ENCODE measurements around the gene MAST4.
A peak's percentile ranks its signal among the peaks of the same experiment; 100 is the strongest.
"Not testable (repeated sequence)": the region's sequence is repeated elsewhere in the genome, so short reads cannot be mapped to it uniquely, and the experiment has no call there.

The MAST4 gene

GRCh38 chr5:66814146-66814991 is 218.2 kb downstream of the MAST4 start:
- DNase-seq = peak; percentile 29

GRCh38 chr5:66818304-66818934 is 222.2 kb downstream of the MAST4 start:
- no peak for DNase-seq

GRCh38 chr5:66818935-66819328 is 222.7 kb downstream of the MAST4 start:
- DNase-seq = no peak

GRCh38 chr5:66820630-66821207 is 224.5 kb downstream of the MAST4 start:
- DNase-seq = no peak

GRCh38 chr5:66821688-66822429 is 225.7 kb downstream of the MAST4 start:
- DNase-seq = peak; percentile 18

- not testable (repeated sequence) for DNase-seq
These were observed 226.7 kb downstream of the MAST4 start for GRCh38 chr5:66822906-66823305.

GRCh38 chr5:66824476-66824875 is 228.3 kb downstream of the MAST4 start:
- no peak for DNase-seq

- DNase-seq = no peak
These were observed 230.1 kb downstream of the MAST4 start for GRCh38 chr5:66826263-66826662.

GRCh38 chr5:66826696-66827095 is 230.5 kb downstream of the MAST4 start:
- no peak for DNase-seq

GRCh38 chr5:66828046-66828547 is 231.9 kb downstream of the MAST4 start:
- DNase-seq = no peak

- DNase-seq = peak; percentile 57
These were observed 232.6 kb downstream of the MAST4 start for GRCh38 chr5:66828548-66829357.

GRCh38 chr5:66829358-66829674 is 233.1 kb downstream of the MAST4 start:
- DNase-seq = no peak

GRCh38 chr5:66829826-66830225 is 233.6 kb downstream of the MAST4 start:
- no peak for DNase-seq

GRCh38 chr5:66830636-66831035 is 234.4 kb downstream of the MAST4 start:
- DNase-seq = no peak

- DNase-seq = no peak
These were observed 243.5 kb downstream of the MAST4 start for GRCh38 chr5:66839636-66840185.

- no peak for DNase-seq
These were observed 244.4 kb downstream of the MAST4 start for GRCh38 chr5:66840511-66841013.

- no peak for DNase-seq
These were observed 245.1 kb downstream of the MAST4 start for GRCh38 chr5:66841264-66841663.

- no peak for DNase-seq
These were observed 246.3 kb downstream of the MAST4 start for GRCh38 chr5:66842540-66842939.

GRCh38 chr5:66843065-66843464 is 246.9 kb downstream of the MAST4 start:
- DNase-seq = no peak

- DNase-seq = no peak
These were observed 252.8 kb downstream of the MAST4 start for GRCh38 chr5:66848749-66849641.

GRCh38 chr5:66849803-66850202 is 253.6 kb downstream of the MAST4 start:
- DNase-seq = no peak
